OCI-LY7 (cell line): ENCODE results near the gene DDAH1. TPM values are rescaled to one million over a fixed set of nuclear protein-coding genes. Genes with fewer than 3 reads are reported as not detected.

Source experiments
- BruUV-seq: library from RNA; stranded (reverse); fragments of 400-500 nt; replicated peaks from 2 replicates; lab custom pipeline; 2021; lab: Mats Ljungman, UMichigan
- CTCF ChIA-PET: fragments of 300-600 bp; sonication (Branson Sonifier 250); formaldehyde crosslinking; loops from one replicate; lab custom pipeline; 2022; ENCODE audit warnings: antibody characterized with exemption; ENCODE audit not compliant: unreplicated experiment; lab: Charles Lee
- POLR2A ChIA-PET: fragments of 300-600 bp; sonication (Branson Sonifier 250); formaldehyde crosslinking; loops from one replicate; lab custom pipeline; 2022; ENCODE audit warnings: antibody characterized with exemption; lab: Charles Lee
- DNase-seq: peaks from one replicate; pipeline ENCODE4 v3.0.0-alpha.2; 2015; ENCODE audit warnings: low spot score
- H2AFZ ChIP-seq: fragments of 200-600 bp; sonication (generic), shearing (Covaris generic); 2 replicates; pipeline ENCODE4 v1.6.1; 2014; ENCODE audit warnings: mild to moderate bottlenecking, antibody characterized with exemption, low read length, moderate library complexity
- H3K27ac ChIP-seq: fragments of 200-600 bp; sonication (generic); 2 replicates; pipeline ENCODE4 v1.5.1; 2014; ENCODE audit warnings: mixed run types, low read depth, mild to moderate bottlenecking, moderate library complexity, low read length, inconsistent platforms; ENCODE audit not compliant: poor library complexity, severe bottlenecking
- H3K36me3 ChIP-seq: fragments of 200-600 bp; sonication (generic); 2 replicates; pipeline ENCODE4 v1.6.1; 2014; ENCODE audit warnings: mild to moderate bottlenecking, antibody characterized with exemption, low read length, moderate library complexity, mixed read lengths; ENCODE audit not compliant: insufficient read depth
- H3K4me1 ChIP-seq: fragments of 200-600 bp; sonication (generic); 2 replicates; pipeline ENCODE4 v1.5.1; 2014; ENCODE audit warnings: mild to moderate bottlenecking, low read length; ENCODE audit not compliant: insufficient read depth, poor library complexity, severe bottlenecking
- H3K4me2 ChIP-seq: fragments of 200-600 bp; sonication (generic); 2 replicates; pipeline ENCODE4 v1.6.1; 2014; ENCODE audit warnings: mild to moderate bottlenecking, low read length
- H3K4me3 ChIP-seq: fragments of 200-600 bp; sonication (generic); 2 replicates; pipeline ENCODE4 v1.5.1; 2014; ENCODE audit warnings: mild to moderate bottlenecking, low read depth, low read length; ENCODE audit not compliant: poor library complexity, severe bottlenecking
- H3K79me2 ChIP-seq: fragments of 200-600 bp; sonication (generic); 2 replicates; pipeline ENCODE4 v1.6.1; 2016; ENCODE audit warnings: low read depth, mild to moderate bottlenecking, low read length, moderate library complexity, mixed read lengths; ENCODE audit not compliant: insufficient read depth
- H3K9me2 ChIP-seq: fragments of 200-600 bp; sonication (generic); 2 replicates; pipeline ENCODE4 v1.6.1; 2016; ENCODE audit warnings: mild to moderate bottlenecking, low read length, mixed read lengths; ENCODE audit not compliant: insufficient read depth
- H3K9me3 ChIP-seq: fragments of 200-600 bp; sonication (generic); 2 replicates; pipeline ENCODE4 v1.6.1; 2014; ENCODE audit warnings: mild to moderate bottlenecking, mixed run types, low read length, mixed read lengths
- H4K20me1 ChIP-seq: fragments of 200-600 bp; sonication (generic); 2 replicates; pipeline ENCODE4 v1.6.1; 2014; ENCODE audit warnings: mild to moderate bottlenecking, antibody characterized with exemption, low read length, moderate library complexity, mixed read lengths; ENCODE audit not compliant: insufficient read depth
- CTCF ChIP-seq: fragments of 200-600 bp; sonication (generic); conservative IDR thresholded peaks from 2 replicates; pipeline ENCODE4 v1.5.1; 2014; ENCODE audit warnings: mild to moderate bottlenecking, antibody characterized with exemption, low read length, moderate library complexity, mixed read lengths
- EZH2phosphoT487 ChIP-seq: fragments of 200-600 bp; sonication (generic); IDR thresholded peaks from 2 replicates; pipeline ENCODE4 v1.6.1; 2018; ENCODE audit warnings: low read depth, borderline replicate concordance, mild to moderate bottlenecking, mixed run types, antibody characterized with exemption, low read length, moderate library complexity, mixed read lengths
- intact Hi-C: fragments of 100-400 bp; cut with micrococcal nuclease; formaldehyde crosslinking; loops from one replicate; pipeline ENCODE4 v1.10.0; 2022; ENCODE audit not compliant: unreplicated experiment
- total RNA-seq, 2 experiments: library from RNA; depleted of rRNA in 1 of 2; stranded (reverse); fragments of >200 nt in 1 of 2; shearing (Covaris generic) in 1 of 2; gene quantifications; 2 replicates each; pipeline ENCODE4 v1.2.3, GENCODE V29; 2014 to 2022

The DDAH1 gene
- total RNA-seq, 2 experiments from 2014 or later: not detected

GRCh38 chr1:85454214-85454613 lies 10.7 kb downstream of the DDAH1 start:
- CTCF ChIA-PET: no interaction called here
- Histone ChIP-seq H3K27ac (no peak overlapping the region), H3K79me2 (no peaks in the 10 kb centered on the region), H3K9me2 (no peaks in the 10 kb centered on the region), H3K4me1 (no peaks in the 10 kb centered on the region), H4K20me1 (no peaks in the 10 kb centered on the region), H3K36me3 (no peaks in the 10 kb centered on the region), H3K9me3 (no peaks in the 10 kb centered on the region), H2AFZ (no peak overlapping the region), H3K4me2 (no peak overlapping the region), H3K4me3 (no peak overlapping the region)
- intact Hi-C loops: no loop called here
- POLR2A ChIA-PET: no interaction called here
- no TSS peak for BruUV-seq
- DNase-seq: no peak
- no peak for TF ChIP-seq EZH2phosphoT487
- TF ChIP-seq CTCF: no peak

- Histone ChIP-seq H4K20me1 (no peaks in the 10 kb centered on the region), H3K9me2 (no peaks in the 10 kb centered on the region), H3K9me3 (no peaks in the 10 kb centered on the region), H3K4me3 (no peak overlapping the region), H3K27ac (no peak overlapping the region), H3K36me3 (no peaks in the 10 kb centered on the region), H3K4me2 (no peak overlapping the region), H3K79me2 (no peaks in the 10 kb centered on the region), H2AFZ (no peak overlapping the region), H3K4me1 (no peaks in the 10 kb centered on the region)
- no TSS peak for BruUV-seq
- TF ChIP-seq EZH2phosphoT487: no peak
- no peak for TF ChIP-seq CTCF
- ChIA-PET POLR2A (no interaction called here), CTCF (no interaction called here)
- intact Hi-C loops: no loop called here
- no peak for DNase-seq
These were observed 11.2 kb downstream of the DDAH1 start for GRCh38 chr1:85453640-85454194.

GRCh38 chr1:85452948-85453347 lies 12.0 kb downstream of the DDAH1 start:
- no peaks in the 10 kb centered on the region for H3K36me3 ChIP-seq
- H3K9me3 ChIP-seq: no peaks in the 10 kb centered on the region
- no peak overlapping the region for H3K27ac ChIP-seq
- BruUV-seq: no TSS peak
- H3K4me1 ChIP-seq: no peaks in the 10 kb centered on the region
- H3K4me3 ChIP-seq: no peak overlapping the region
- ChIA-PET CTCF (no interaction called here), POLR2A (no interaction called here)
- no peaks in the 10 kb centered on the region for H3K9me2 ChIP-seq
- H3K4me2 ChIP-seq: no peak overlapping the region
- H4K20me1 ChIP-seq: no peaks in the 10 kb centered on the region
- TF ChIP-seq CTCF (no peak), EZH2phosphoT487 (no peak)
- H2AFZ ChIP-seq: no peak overlapping the region
- intact Hi-C loops: no loop called here
- no peaks in the 10 kb centered on the region for H3K79me2 ChIP-seq
- DNase-seq: no peak
